NCI-H748 (cell line): ENCODE data around the gene AHNAK.
"Not testable (repeated sequence)": the region's sequence is repeated elsewhere in the genome, so short reads cannot be mapped to it uniquely, and the experiment has no call there.

Source experiments
- DNase-seq: peaks from one replicate; lab custom pipeline; 2025; ENCODE audit not compliant: unreplicated experiment; lab: John Stamatoyannopoulos, UW

AHNAK gene

DNA sequence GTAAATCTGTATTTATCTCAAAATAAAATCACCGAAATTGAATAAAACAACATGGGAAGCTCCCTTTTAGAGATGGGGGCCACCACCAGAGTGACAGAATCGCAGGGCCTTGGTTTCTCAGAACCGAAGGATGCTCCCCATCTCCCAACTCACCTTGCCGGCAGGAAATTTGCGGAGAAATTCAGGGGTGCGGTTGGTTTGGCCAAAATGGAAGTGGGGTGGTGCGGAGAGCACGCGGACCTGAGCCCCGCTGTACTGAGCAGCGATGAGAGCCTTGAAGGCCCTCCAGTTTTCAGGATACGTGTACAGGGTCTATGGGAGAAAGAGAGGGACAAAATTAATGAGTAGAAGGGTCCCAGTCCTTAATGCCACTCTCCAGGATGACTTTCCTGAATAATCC, 25.8 kb upstream of the AHNAK start:
- no peak for DNase-seq

- not testable (repeated sequence) for DNase-seq
Observed at GRCh38 chr11:62571493-62571892, 24.9 kb upstream of the AHNAK start.

GRCh38 chr11:62570903-62571302, 24.3 kb upstream of the AHNAK start:
- not testable (repeated sequence) for DNase-seq

DNA sequence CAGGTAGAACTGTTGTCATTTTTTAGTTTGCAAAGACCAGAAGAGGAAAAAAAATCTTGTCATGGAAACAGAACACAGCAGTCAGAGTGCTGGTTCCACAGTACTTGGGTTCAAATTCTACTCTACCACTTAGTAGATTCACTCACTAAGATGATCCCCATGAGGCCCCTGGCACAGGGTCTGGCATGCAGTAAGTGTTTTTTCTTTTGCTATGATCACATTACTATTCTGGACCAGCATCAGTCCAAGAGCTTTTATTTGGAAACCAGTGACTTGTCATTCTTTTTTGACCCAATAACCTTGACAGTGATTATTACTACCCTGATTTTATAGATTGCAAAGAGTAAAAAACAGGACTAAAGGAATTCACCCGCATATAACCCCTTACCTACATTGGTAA, 23.0 kb upstream of the AHNAK start:
- no peak for DNase-seq

DNA sequence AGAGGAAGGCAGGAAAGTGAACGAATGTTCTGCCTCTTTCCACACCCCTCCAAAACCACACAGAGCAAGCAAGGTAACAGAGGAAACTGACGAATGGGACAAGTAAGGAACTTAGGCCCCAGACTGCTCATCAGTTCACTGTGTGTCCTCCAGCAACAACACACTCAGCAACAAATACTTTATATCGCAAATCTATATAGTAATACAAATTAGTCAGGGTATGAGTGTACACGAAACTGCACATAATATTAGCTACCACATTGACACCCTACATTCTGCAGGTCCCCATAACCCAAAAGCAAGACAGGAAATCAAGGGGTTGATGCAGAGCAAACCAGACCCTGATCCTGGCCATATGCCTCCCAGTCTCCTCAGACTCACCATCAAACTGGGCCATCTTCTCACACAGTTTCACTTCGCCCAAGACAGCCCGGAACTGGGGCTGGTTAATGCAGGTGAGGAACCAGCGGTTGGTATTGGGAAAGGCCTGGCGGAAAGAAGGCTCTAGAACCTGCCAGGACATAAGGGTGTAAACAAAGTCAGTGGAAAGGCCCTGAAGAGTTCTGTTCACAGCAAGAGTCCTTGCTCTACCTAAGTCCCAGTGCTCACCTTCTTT, 20.5 kb upstream of the AHNAK start:
- DNase-seq, result no peak

DNA sequence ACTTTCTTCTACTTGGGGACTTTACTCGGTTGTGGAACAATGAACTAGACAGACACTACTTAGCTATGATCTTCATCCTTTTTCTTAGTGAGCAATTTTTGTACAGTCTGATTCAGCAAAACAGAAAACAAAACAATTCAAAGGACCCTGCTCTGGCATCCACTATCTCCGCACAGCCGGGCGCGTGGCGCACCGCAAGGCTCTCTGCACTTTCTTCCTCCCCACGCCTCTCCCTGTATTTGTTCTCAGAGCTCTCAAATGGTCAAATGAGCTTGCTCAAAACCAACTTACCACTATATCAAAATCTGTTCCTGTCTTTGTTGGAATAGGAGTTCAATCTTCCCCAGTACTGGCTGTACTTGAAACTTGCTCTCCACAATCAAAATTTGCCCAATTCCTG, 19.6 kb upstream of the AHNAK start:
- DNase-seq, result no peak

GRCh38 chr11:62565100-62565802, 18.6 kb upstream of the AHNAK start:
- no peak for DNase-seq

DNA sequence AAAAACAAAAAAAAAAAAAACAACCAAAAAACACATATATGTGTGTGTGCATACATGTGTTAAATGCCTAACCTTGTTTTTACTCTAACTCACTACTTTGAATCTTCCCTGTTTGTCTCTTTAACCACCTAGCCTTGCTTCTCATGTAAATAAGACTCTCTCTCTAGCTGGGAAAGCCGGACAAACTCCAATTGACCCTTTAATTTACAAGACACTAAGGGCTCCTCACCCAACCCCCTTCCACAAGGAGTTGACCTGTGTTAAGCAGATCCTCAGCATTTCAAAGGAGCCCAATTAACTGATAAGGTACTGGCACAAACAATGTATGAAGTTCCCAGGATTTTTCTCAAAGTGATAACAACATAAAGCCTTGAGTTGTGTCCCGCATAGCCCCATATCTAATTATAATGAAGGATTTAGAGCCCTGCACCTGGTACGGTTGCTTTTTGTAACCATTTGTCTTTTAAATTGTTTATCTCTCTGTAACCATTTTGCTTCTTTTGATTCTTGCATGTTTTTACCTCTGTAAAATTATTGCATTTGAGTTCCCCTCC, 15.1 kb upstream of the AHNAK start:
- DNase-seq, result not testable (repeated sequence)

GRCh38 chr11:62560566-62561103, 14.0 kb upstream of the AHNAK start:
- DNase-seq, result peak; percentile 26

GRCh38 chr11:62559626-62560025, 13.0 kb upstream of the AHNAK start:
- DNase-seq, result not testable (repeated sequence)

GRCh38 chr11:62559204-62559603, 12.6 kb upstream of the AHNAK start:
- DNase-seq, result no peak

GRCh38 chr11:62558669-62559068, 12.1 kb upstream of the AHNAK start:
- DNase-seq, result no peak

GRCh38 chr11:62556875-62557631, 10.4 kb upstream of the AHNAK start:
- no peak for DNase-seq

DNA sequence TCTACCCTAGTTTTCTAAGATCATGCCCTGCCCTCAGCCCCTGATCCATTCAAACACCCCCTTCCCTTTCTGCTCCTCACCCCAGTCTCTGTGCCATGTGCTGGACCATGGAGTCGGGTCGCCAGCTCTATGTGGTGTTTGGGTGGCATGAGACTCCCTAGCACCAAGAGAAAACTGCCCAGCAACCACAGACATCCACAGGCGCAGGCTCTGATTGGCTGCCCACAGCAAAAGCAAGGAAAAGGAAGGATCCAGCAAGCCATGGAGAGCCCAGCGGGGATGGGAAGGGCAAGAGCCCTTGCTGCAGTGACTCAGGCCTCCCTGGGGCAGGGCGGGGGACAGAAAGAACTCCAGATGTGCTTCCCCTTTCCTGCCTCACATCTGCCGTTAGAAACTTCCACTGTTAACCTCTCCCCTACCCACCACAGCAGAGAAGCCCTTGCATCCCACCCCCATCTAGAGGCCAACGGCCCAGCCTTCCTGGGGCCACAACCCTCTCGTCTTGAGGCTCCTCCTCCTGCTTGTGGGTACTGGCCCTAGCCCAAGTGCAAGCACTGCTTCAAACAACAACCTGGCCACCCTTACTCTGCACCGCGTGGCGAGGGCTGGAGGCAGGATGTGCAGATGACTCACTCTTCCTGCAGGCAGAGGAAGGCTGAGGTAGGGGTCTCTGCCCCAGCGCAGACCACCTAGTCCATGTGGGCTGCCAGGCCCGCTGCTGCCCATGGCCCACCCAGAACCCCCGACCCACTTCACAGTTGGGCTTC, 9.7 kb upstream of the AHNAK start:
- DNase-seq, result no peak

DNA sequence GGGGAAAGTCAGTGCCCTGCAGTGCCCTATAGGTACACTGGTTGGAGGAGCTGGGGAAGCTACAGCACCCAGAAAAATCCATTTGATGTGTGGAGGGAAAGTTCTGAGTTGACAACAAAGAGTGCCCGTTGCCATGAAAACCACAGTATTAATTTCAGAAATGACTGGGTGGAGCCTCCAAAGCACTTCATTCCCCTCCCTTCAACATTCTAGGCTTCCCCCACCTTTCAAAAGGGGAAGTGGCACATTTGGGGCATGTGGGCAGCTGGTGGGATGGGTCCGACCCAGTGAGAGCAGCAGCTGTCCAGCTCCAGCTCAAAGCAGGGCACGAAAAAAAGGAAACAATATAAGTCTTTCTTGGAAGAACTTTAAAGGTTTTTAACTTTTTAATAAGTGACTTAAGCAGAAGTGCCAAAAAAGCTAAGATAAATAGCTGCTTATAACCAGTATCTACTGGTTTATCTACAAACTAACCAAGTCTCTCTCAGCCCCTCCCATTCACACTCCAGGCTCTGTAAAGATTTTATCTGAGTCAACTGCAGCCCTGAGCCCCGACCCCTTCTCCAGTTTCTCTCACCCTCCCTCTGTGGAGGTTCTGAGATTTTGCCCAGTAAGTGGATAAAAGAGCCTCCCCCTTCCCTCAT, 9.0 kb upstream of the AHNAK start:
- DNase-seq, result no peak

DNA sequence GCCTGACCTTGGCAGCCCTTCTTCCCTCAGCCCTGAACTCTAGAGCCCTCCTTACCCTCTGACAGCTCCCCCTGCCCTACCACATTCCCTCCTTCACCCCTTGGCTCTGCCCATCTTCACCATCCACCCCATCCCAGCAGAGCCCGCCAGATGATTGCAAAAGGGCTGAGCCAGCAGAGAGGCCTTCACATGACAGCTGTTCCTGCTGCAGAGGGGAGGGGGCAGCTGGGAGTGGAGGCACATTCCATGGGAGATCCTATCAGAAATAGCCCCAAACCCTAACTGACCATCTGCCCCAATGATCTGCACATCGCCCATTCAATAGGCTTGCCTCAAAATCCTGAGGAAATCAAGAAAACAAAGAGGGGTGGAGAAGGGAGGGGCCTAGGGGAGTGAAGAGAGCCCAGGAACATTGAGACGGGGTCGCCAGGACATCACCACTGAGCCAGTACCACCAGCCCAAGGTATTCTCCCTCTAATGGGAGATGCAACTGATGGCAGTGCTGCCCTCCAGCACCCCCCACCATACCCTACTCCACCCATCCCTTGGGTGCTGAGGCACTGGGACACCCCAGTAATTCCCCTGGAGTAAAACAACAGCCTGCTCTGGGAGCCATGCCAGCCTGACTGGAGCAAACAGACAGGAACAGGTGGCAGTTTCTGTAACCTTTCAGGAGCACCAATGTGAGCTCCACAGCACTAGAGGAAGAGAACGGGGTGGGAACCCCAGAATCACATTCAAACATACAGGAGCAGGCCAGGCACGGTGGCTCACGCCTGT, 8.0 kb upstream of the AHNAK start:
- DNase-seq, result no peak

- DNase-seq, result no peak
Observed at GRCh38 chr11:62553839-62554361, 7.3 kb upstream of the AHNAK start.

- no peak for DNase-seq
Observed at GRCh38 chr11:62553080-62553838, 6.7 kb upstream of the AHNAK start.
